CD4-positive, alpha-beta T cell treated with Interleukin-4 for 4 hours (primary cell): ENCODE data around the gene ACSL1.

ENCODE experiments used
- DNase-seq: peaks from one replicate; pipeline ENCODE4 v3.0.0-alpha.2; 2020

ACSL1 gene

GRCh38 chr4:184838249-184839074 lies 12.7 kb upstream of the ACSL1 start:
- no peak for DNase-seq

GRCh38 chr4:184836613-184837012 lies 10.8 kb upstream of the ACSL1 start:
- no peak for DNase-seq

GRCh38 chr4:184833046-184833838 lies 7.5 kb upstream of the ACSL1 start:
- no peak for DNase-seq

GRCh38 chr4:184831153-184831552 lies 5.4 kb upstream of the ACSL1 start:
- no peak for DNase-seq

- no peak for DNase-seq
Observed at GRCh38 chr4:184826691-184827270, 1.0 kb upstream of the ACSL1 start.

- DNase-seq: peak; percentile 24
Observed at GRCh38 chr4:184825141-184825895, 450 bp downstream of the ACSL1 start.

- no peak for DNase-seq
Observed at GRCh38 chr4:184824776-184825084, 1.0 kb downstream of the ACSL1 start.

- DNase-seq: peak; percentile 18
Observed at GRCh38 chr4:184824081-184824775, 1.5 kb downstream of the ACSL1 start.

GRCh38 chr4:184823014-184823413 lies 2.8 kb downstream of the ACSL1 start:
- DNase-seq: no peak

GRCh38 chr4:184822356-184822755 lies 3.4 kb downstream of the ACSL1 start:
- DNase-seq: no peak

GRCh38 chr4:184821242-184821641 lies 4.5 kb downstream of the ACSL1 start:
- no peak for DNase-seq

- no peak for DNase-seq
Observed at GRCh38 chr4:184819786-184820185, 6.0 kb downstream of the ACSL1 start.

GRCh38 chr4:184818216-184818564 lies 7.6 kb downstream of the ACSL1 start:
- DNase-seq: no peak

- no peak for DNase-seq
Observed at GRCh38 chr4:184817494-184818215, 8.1 kb downstream of the ACSL1 start.

- no peak for DNase-seq
Observed at GRCh38 chr4:184816962-184817361, 8.8 kb downstream of the ACSL1 start.

- DNase-seq: no peak
Observed at GRCh38 chr4:184815046-184815877, 10.5 kb downstream of the ACSL1 start.

GRCh38 chr4:184814686-184815045 lies 11.1 kb downstream of the ACSL1 start:
- no peak for DNase-seq

- DNase-seq: no peak
Observed at GRCh38 chr4:184812651-184813181, 13.1 kb downstream of the ACSL1 start.

- no peak for DNase-seq
Observed at GRCh38 chr4:184812199-184812542, 13.6 kb downstream of the ACSL1 start.

GRCh38 chr4:184811526-184812198 lies 14.1 kb downstream of the ACSL1 start:
- no peak for DNase-seq
